Endodermal cell (in vitro differentiated cells): ENCODE results near the gene FZD2. TPM values are rescaled to one million over a fixed set of nuclear protein-coding genes. Genes with fewer than 3 reads are reported as not detected.

Experiments
- DNase-seq: peaks from one replicate; pipeline ENCODE4 v3.0.0-alpha.2; 2017
- H3K27ac ChIP-seq: 2 replicates; pipeline ENCODE4 v1.5.1; 2013; ENCODE audit warnings: mild to moderate bottlenecking, low read depth, low read length, moderate library complexity
- H3K27me3 ChIP-seq: 2 replicates; pipeline ENCODE4 v1.6.1; 2013; ENCODE audit warnings: mild to moderate bottlenecking, low read length, moderate library complexity; ENCODE audit not compliant: insufficient read depth, control insufficient read depth, poor library complexity, severe bottlenecking
- H3K36me3 ChIP-seq: 2 replicates; pipeline ENCODE4 v1.7.0; 2013; ENCODE audit warnings: mild to moderate bottlenecking, low read length, moderate library complexity; ENCODE audit not compliant: control insufficient read depth, insufficient read depth
- H3K4me1 ChIP-seq: one replicate; pipeline ENCODE4 v1.7.0; 2013; ENCODE audit warnings: low read length; ENCODE audit not compliant: control insufficient read depth, insufficient read depth
- H3K4me3 ChIP-seq: 2 replicates; pipeline ENCODE4 v1.5.1; 2013; ENCODE audit warnings: mild to moderate bottlenecking, low read length, moderate library complexity
- H3K9ac ChIP-seq: 2 replicates; pipeline ENCODE4 v1.6.1; 2013; ENCODE audit warnings: mild to moderate bottlenecking, low read length, moderate library complexity; ENCODE audit not compliant: poor library complexity, severe bottlenecking; ENCODE audit errors: extremely low read depth
- H3K9me3 ChIP-seq: 2 replicates; pipeline ENCODE4 v1.6.1; 2013; ENCODE audit warnings: mild to moderate bottlenecking, low read length, moderate library complexity; ENCODE audit not compliant: control insufficient read depth
- H3K27ac Mint-ChIP-seq: 2 replicates; pipeline ENCODE4 v1.8.0; 2020; ENCODE audit warnings: mixed read lengths
- H3K27me3 Mint-ChIP-seq: 2 replicates; pipeline ENCODE4 v1.8.0; 2021; ENCODE audit warnings: mild to moderate bottlenecking, mixed read lengths; ENCODE audit not compliant: insufficient read depth
- H3K36me3 Mint-ChIP-seq: 2 replicates; pipeline ENCODE4 v1.8.0; 2020; ENCODE audit warnings: low read depth, mixed read lengths
- H3K4me1 Mint-ChIP-seq: 2 replicates; pipeline ENCODE4 v1.8.0; 2020; ENCODE audit warnings: mixed read lengths
- H3K4me3 Mint-ChIP-seq: 2 replicates; pipeline ENCODE4 v1.8.0; 2020; ENCODE audit warnings: mild to moderate bottlenecking, moderate library complexity, mixed read lengths
- H3K9me3 Mint-ChIP-seq: 2 replicates; pipeline ENCODE4 v1.8.0; 2020; ENCODE audit warnings: mild to moderate bottlenecking, mixed read lengths
- CTCF ChIP-seq: fragments of 200-600 bp; sonication (generic); conservative IDR thresholded peaks from 2 replicates; pipeline ENCODE4 v1.5.0; 2021; ENCODE audit warnings: antibody characterized with exemption, mild to moderate bottlenecking
- WGBS, 2 experiments: methylation state at CpG; one replicate each; pipeline versions ENCODE4 v1.1.5 to v1.1.7; 2013; ENCODE audit warnings: missing lambda C conversion rate in 2 of 2, mixed read lengths in 1 of 2; ENCODE audit not compliant: insufficient coverage in 1 of 2, insufficient read length in 1 of 2; 5-methylcytosine and 5-hydroxymethylcytosine counted together
- total RNA-seq, 2 donors: library from RNA; stranded (reverse); fragmentation: NEBNext Ultra II Directional in 1 of 2; extraction: Animal tissue kit (Norgen Biotek cat#: 25700) in 1 of 2; gene quantifications; 2 replicates in 1 of 2; 3 replicates in 1 of 2; pipeline ENCODE4 v1.2.1, GENCODE V29; 2021

FZD2 gene
- total RNA-seq, 2 donors from 2014 or later: 20.6 to 21.9 TPM

GRCh38 chr17:44602970-44603369 lies 45.7 kb downstream of the FZD2 start:
- Mint-ChIP-seq H3K4me1 (peaks cover 22% of the 10 kb centered on the region), H3K27me3 (peaks cover 5% of the 10 kb centered on the region), H3K36me3 (no peaks in the 10 kb centered on the region), H3K4me3 (no peak overlapping the region), H3K27ac (no peak overlapping the region), H3K9me3 (no peaks in the 10 kb centered on the region)
- DNase-seq: no peak
- no peak overlapping the region for H3K27ac ChIP-seq
- no peaks in the 10 kb centered on the region for H3K9me3 ChIP-seq
- WGBS, 2 experiments: 90 to 92% methylated on average over 1 to 3 of the region's 3 CpGs
- H3K36me3 ChIP-seq: no peaks in the 10 kb centered on the region
- no peak overlapping the region for H3K4me3 ChIP-seq
- H3K9ac ChIP-seq: no peak overlapping the region
- no peaks in the 10 kb centered on the region for H3K27me3 ChIP-seq
- peaks cover 13% of the 10 kb centered on the region for H3K4me1 ChIP-seq
- no peak for TF ChIP-seq CTCF

DNA sequence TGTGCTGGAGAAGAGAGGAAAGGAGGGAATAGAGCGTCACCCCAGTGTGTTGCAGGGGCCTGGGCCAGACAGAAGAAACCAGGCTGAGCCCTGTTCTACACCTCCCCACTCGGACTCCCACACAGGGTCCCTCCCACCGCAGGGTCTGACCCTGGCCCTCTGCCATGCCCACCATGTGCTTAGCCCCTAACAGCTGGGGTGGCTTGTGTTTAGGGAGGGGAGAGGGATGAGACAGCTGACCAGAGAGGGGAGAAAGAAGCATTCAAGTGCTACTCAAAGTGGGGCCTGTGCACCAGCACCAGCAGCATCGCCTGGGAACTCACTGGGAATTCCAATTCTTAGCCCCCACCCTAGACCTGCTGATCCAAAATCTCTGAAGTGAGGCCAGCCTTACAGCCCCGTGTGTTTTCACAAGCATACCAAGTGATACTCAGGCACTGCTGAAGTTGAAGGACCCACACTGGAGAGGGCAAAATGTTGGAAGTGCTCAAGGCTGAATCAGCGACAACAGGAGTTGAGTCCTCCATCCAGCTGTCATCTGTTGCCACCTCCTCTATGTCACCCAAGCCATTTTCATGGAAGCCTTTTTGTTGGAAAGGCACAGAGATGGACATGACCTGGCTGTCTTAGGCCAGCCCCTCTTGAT lies 47.0 kb downstream of the FZD2 start:
- Histone ChIP-seq H3K27ac (no peak overlapping the region), H3K4me1 (peaks cover 20% of the 10 kb centered on the region), H3K9me3 (no peaks in the 10 kb centered on the region), H3K27me3 (no peaks in the 10 kb centered on the region), H3K36me3 (no peaks in the 10 kb centered on the region), H3K9ac (no peak overlapping the region), H3K4me3 (no peak overlapping the region)
- no peaks in the 10 kb centered on the region for H3K36me3 Mint-ChIP-seq
- H3K4me1 Mint-ChIP-seq: peaks cover 27% of the 10 kb centered on the region
- peaks cover 5% of the 10 kb centered on the region for H3K27me3 Mint-ChIP-seq
- TF ChIP-seq CTCF: no peak
- WGBS, 2 experiments: 90 to 93% methylated on average over 5 to 6 of the region's 6 CpGs
- no peak overlapping the region for H3K4me3 Mint-ChIP-seq
- DNase-seq: no peak
- no peaks in the 10 kb centered on the region for H3K9me3 Mint-ChIP-seq
- no peak overlapping the region for H3K27ac Mint-ChIP-seq

GRCh38 chr17:44604768-44605485 lies 47.6 kb downstream of the FZD2 start:
- no peaks in the 10 kb centered on the region for H3K9me3 ChIP-seq
- Mint-ChIP-seq H3K36me3 (no peaks in the 10 kb centered on the region), H3K9me3 (no peaks in the 10 kb centered on the region), H3K27me3 (peaks cover 5% of the 10 kb centered on the region), H3K4me1 (peaks cover 23% of the 10 kb centered on the region), H3K27ac (no peak overlapping the region), H3K4me3 (no peak overlapping the region)
- H3K4me1 ChIP-seq: peaks cover 17% of the 10 kb centered on the region
- no peaks in the 10 kb centered on the region for H3K36me3 ChIP-seq
- H3K27me3 ChIP-seq: no peaks in the 10 kb centered on the region
- no peak for TF ChIP-seq CTCF
- H3K27ac ChIP-seq: no peak overlapping the region
- H3K9ac ChIP-seq: no peak overlapping the region
- 95% methylated on average over 8 of the region's 10 CpGs; no CpG with 5 or more reads in 1 of the 2 experiments for WGBS, 2 experiments
- H3K4me3 ChIP-seq: no peak overlapping the region
- DNase-seq: no peak
